SK-N-SH (cell line): ENCODE measurements around the gene DNAJB11. TPM values are rescaled to one million over a fixed set of nuclear protein-coding genes. Genes with fewer than 3 reads are reported as not detected.
"Not testable (repeated sequence)": the region's sequence is repeated elsewhere in the genome, so short reads cannot be mapped to it uniquely, and the experiment has no call there.

Source experiments
- CTCF ChIA-PET: fragments of 300-600, 350-600 bp; formaldehyde crosslinking; extraction: SDS; loops from one replicate; lab custom pipeline; 2021; lab: Yijun Ruan, JAX
- POLR2A ChIA-PET: fragments of 350-600 bp; sonication (Branson Sonifier 250); formaldehyde crosslinking; extraction: SDS; loops from one replicate; lab custom pipeline; 2020; ENCODE audit warnings: antibody characterized with exemption, inconsistent platforms; lab: Yijun Ruan, JAX
- DNase-seq: peaks from one replicate; pipeline ENCODE4 v3.0.0; 2012
- H2AFZ ChIP-seq: fragments of 200-600 bp; sonication (generic); 2 replicates; pipeline ENCODE4 v1.8.1; 2016; ENCODE audit warnings: antibody characterized with exemption, mild to moderate bottlenecking, low read depth
- H3F3A ChIP-seq: fragments of 200-600 bp; sonication (generic); replicated peaks from 2 replicates; pipeline ENCODE3; 2016; ENCODE audit warnings: antibody characterized with exemption, mild to moderate bottlenecking; ENCODE audit not compliant: insufficient read depth
- H3K27ac ChIP-seq, 2 experiments: fragments of 200-500 bp in 1 of 2; fragments of 200-600 bp in 1 of 2; sonication (Bioruptor generic) in 1 of 2; sonication (generic), shearing (Covaris generic) in 1 of 2; 2 replicates each; pipeline versions ENCODE4 v1.5.1 to v1.6.1; 2014 to 2016; ENCODE audit warnings: low read depth in 2 of 2, inconsistent platforms in 1 of 2, low read length in 1 of 2, mild to moderate bottlenecking in 1 of 2, mixed read lengths in 1 of 2
- H3K27me3 ChIP-seq: fragments of 200-600 bp; sonication (generic), shearing (Covaris generic); 2 replicates; pipeline ENCODE4 v1.6.1; 2016; ENCODE audit warnings: mixed run types; ENCODE audit not compliant: insufficient read depth
- H3K36me3 ChIP-seq, 2 experiments: fragments of 200-500 bp in 1 of 2; fragments of 200-600 bp in 1 of 2; sonication (Bioruptor generic) in 1 of 2; sonication (generic) in 1 of 2; replicated peaks in 1 of 2; 2 replicates each; pipeline versions ENCODE3 to v1.5.1; 2014 to 2016; ENCODE audit warnings: low read length in 1 of 2, mild to moderate bottlenecking in 1 of 2; ENCODE audit not compliant: insufficient read depth in 2 of 2, control insufficient read depth in 1 of 2
- H3K4me1 ChIP-seq, 2 experiments: fragments of 200-500 bp in 1 of 2; fragments of 200-600 bp in 1 of 2; sonication (Bioruptor generic) in 1 of 2; sonication (generic), shearing (Covaris generic) in 1 of 2; 2 replicates each; pipeline versions ENCODE4 v1.5.1 to v1.6.1; 2014 to 2016; ENCODE audit warnings: low read depth in 1 of 2, low read length in 1 of 2, mixed run types in 1 of 2; ENCODE audit not compliant: insufficient read depth in 2 of 2, control insufficient read depth in 1 of 2
- H3K4me2 ChIP-seq: fragments of 200-600 bp; sonication (generic), shearing (Covaris generic); 2 replicates; pipeline ENCODE4 v1.6.1; 2017; ENCODE audit warnings: mixed run types
- H3K4me3 ChIP-seq, 2 experiments: fragments of 200-500 bp in 1 of 2; fragments of 200-600 bp in 1 of 2; sonication (Bioruptor generic) in 1 of 2; sonication (generic), shearing (Covaris generic) in 1 of 2; 2 replicates each; pipeline versions ENCODE4 v1.5.1 to v1.8.1; 2014 to 2016; ENCODE audit warnings: low read depth in 2 of 2, inconsistent platforms in 1 of 2, low read length in 1 of 2, mild to moderate bottlenecking in 1 of 2, mixed read lengths in 1 of 2, moderate library complexity in 1 of 2
- H3K79me2 ChIP-seq: fragments of 200-600 bp; sonication (generic); 2 replicates; pipeline ENCODE4 v1.8.1; 2017; ENCODE audit warnings: mild to moderate bottlenecking; ENCODE audit not compliant: insufficient read depth
- H3K9ac ChIP-seq: fragments of 200-600 bp; sonication (generic); 2 replicates; pipeline ENCODE4 v1.6.1; 2017; ENCODE audit warnings: mixed run types
- H3K9me2 ChIP-seq: fragments of 200-600 bp; sonication (generic); 2 replicates; pipeline ENCODE4 v1.6.1; 2017; ENCODE audit warnings: mixed run types
- H3K9me3 ChIP-seq: fragments of 200-600 bp; sonication (generic); 2 replicates; pipeline ENCODE4 v1.6.1; 2017; ENCODE audit warnings: mixed run types, mild to moderate bottlenecking, moderate library complexity
- H4K20me1 ChIP-seq: fragments of 200-600 bp; sonication (generic); 2 replicates; pipeline ENCODE4 v1.6.1; 2017; ENCODE audit warnings: mild to moderate bottlenecking, mixed run types; ENCODE audit not compliant: insufficient read depth
- CHD2 ChIP-seq: fragments of 150-350 bp; IDR thresholded peaks from 2 replicates; pipeline ENCODE4 v1.6.1; 2018; ENCODE audit warnings: low read length; ENCODE audit not compliant: partially characterized antibody
- ELF1 ChIP-seq: IDR thresholded peaks from 2 replicates; pipeline ENCODE4 v1.4.0; 2012
- EP300 ChIP-seq, 2 experiments: IDR thresholded peaks; 2 replicates each; pipeline versions ENCODE4 v1.4.0 to v1.6.1; 2012; ENCODE audit warnings: borderline replicate concordance in 1 of 2, low read depth in 1 of 2, low read length in 1 of 2
- FOSL2 ChIP-seq: IDR thresholded peaks from 2 replicates; pipeline ENCODE4 v1.4.0; 2012; ENCODE audit warnings: low read depth, mild to moderate bottlenecking, moderate library complexity, borderline replicate concordance
- FOXM1 ChIP-seq: IDR thresholded peaks from 2 replicates; pipeline ENCODE4 v1.4.0; 2012; ENCODE audit warnings: low read depth, mild to moderate bottlenecking
- IRF3 ChIP-seq: fragments of 150-350 bp; IDR thresholded peaks from 2 replicates; pipeline ENCODE4 v1.6.1; 2016; ENCODE audit warnings: mild to moderate bottlenecking, low read depth, low read length
- MXI1 ChIP-seq: IDR thresholded peaks from 2 replicates; pipeline ENCODE4 v1.6.1; 2012; ENCODE audit warnings: mild to moderate bottlenecking, low read depth, low read length, improper control_type of control experiment
- NRF1 ChIP-seq: IDR thresholded peaks from 2 replicates; pipeline ENCODE4 v1.6.1; 2012; ENCODE audit warnings: low read depth, mild to moderate bottlenecking, low read length
- RAD21 ChIP-seq: IDR thresholded peaks from 2 replicates; pipeline ENCODE4 v1.6.1; 2012; ENCODE audit warnings: mild to moderate bottlenecking, low read length
- RCOR1 ChIP-seq: fragments of 150-350 bp; IDR thresholded peaks from 2 replicates; pipeline ENCODE4 v1.6.1; 2017; ENCODE audit warnings: antibody characterized with exemption, low read length
- RFX5 ChIP-seq: IDR thresholded peaks from 2 replicates; pipeline ENCODE4 v1.6.1; 2012; ENCODE audit warnings: mild to moderate bottlenecking, improper control_type of control experiment, low read length
- RXRA ChIP-seq: IDR thresholded peaks from 2 replicates; pipeline ENCODE4 v1.4.0; 2012; ENCODE audit warnings: low read depth, mild to moderate bottlenecking, borderline replicate concordance
- SIN3A ChIP-seq: IDR thresholded peaks from 2 replicates; pipeline ENCODE4 v1.6.1; 2012; ENCODE audit warnings: low read depth, mild to moderate bottlenecking, low read length, moderate library complexity, borderline replicate concordance
- TAF1 ChIP-seq: IDR thresholded peaks from 2 replicates; pipeline ENCODE4 v1.6.1; 2012; ENCODE audit warnings: low read depth, mild to moderate bottlenecking, low read length, moderate library complexity, borderline replicate concordance
- USF1 ChIP-seq: IDR thresholded peaks from 2 replicates; pipeline ENCODE4 v1.4.0; 2012; ENCODE audit warnings: low read depth, borderline replicate concordance
- USF2 ChIP-seq: fragments of 150-350 bp; IDR thresholded peaks from 2 replicates; pipeline ENCODE4 v1.6.1; 2017; ENCODE audit warnings: antibody characterized with exemption, low read length, low read depth, borderline replicate concordance
- WGBS: methylation state at CpG from one replicate; pipeline ENCODE4 v1.1.6; 2017; ENCODE audit warnings: low lambda C conversion rate; 5-methylcytosine and 5-hydroxymethylcytosine counted together
- polyA plus RNA-seq, 3 experiments: library from polyadenylated mRNA; depleted of rRNA; stranded (reverse); fragments of >200 nt; gene quantifications; 2 replicates each; pipeline ENCODE4 v1.2.3, GENCODE V29; 2012
- TF ChIP-seq, protein P1 (sequence below): IDR thresholded peaks from 2 replicates; pipeline ENCODE4; 2012

Gene DNAJB11
- polyA plus RNA-seq, 1 of the 3 experiments (the other 2 are of a cell fraction) = 33.3 TPM

DNA sequence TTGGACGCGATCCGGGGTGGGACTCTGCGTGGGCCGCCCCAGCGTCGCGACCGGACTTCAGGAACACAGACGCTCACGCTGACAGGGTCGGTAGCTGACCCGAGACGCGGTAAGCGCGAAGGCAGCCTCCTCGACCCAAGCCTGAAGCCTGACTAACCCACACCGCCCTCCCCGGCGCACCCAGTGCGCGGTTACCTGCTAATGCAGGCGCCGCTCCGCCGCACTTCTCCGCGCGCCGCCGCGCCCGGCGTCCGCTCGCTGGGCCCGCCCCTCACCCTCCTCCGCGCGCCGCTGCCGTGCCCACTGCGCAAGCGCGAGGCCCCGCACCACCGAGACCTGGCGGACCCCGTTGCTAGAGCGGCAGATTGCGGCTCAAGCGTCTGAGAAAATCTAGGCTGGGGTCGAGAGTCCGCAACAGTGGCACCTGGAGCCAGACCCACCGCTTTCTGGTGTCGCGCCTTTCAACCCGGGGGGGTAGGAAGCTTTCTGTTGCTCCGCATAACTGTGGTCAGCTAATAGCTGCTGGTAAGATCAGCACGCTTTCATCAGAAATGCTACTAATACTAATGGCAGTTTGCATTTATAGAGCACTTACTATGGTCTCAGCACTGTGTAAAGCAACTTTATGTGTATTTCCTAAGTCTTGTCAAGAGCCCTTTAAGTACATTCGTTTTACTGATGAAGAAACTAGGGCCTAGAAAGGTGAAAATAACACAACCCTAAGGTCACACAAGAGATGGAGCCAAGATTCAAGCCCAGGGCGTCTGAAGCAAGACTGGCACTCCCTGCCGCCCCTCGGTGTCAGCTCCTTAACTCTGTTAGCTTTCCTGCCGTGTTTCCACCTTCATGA lies 3.2 kb upstream of the DNAJB11 start, which contains the start of gene TBCCD1 (continued):
- no peak for TF ChIP-seq IRF3
- TF ChIP-seq RCOR1 = no peak
- peak; percentile 56; the same call in 1 of the 2 replicates for TF ChIP-seq SIN3A
- no peak for TF ChIP-seq USF1
- TF ChIP-seq MXI1 = peak; percentile 85
- TF ChIP-seq USF2 = no peak
- TF ChIP-seq CHD2 = peak; percentile 61
- no peak for TF ChIP-seq RAD21
- peak; percentile 94 for TF ChIP-seq NRF1
- no peak for TF ChIP-seq RFX5

DNA sequence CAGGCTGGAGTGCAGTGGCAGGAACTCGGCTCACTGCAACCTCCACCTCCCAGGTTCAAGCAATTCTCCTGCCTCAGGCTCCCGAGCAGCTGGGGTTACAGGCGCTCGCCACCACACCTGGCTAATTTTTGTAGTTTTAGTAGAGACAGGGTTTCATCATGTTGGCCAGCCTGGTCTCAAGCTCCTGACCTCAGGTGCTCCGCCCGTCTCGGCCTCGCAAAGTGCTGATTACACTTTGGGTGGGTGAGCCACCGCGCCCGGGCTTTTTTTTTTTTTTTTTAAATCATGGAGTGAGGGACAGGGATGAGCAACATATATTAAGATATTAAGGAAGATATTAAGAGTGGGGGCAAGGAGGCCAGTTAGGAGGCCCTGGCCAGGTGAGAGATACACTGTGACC lies 1.2 kb upstream of the DNAJB11 start:
- Histone ChIP-seq H3K9ac (peak overlapping the region; percentile 70; the same call in 1 of the 2 replicates), H3K4me2 (peak overlapping the region; percentile 97), H3K4me3 (peak overlapping the region; percentile 86 to 96), H2AFZ (peak overlapping the region; percentile 94; the same call in 1 of the 2 replicates), H3K4me1 (peaks cover 16 to 17% of the 10 kb centered on the region in 2 experiments), H3K36me3 (peaks cover 15 to 22% of the 10 kb centered on the region in 2 experiments), H3K79me2 (peaks cover 49% of the 10 kb centered on the region)
- H3K9me3 ChIP-seq, H3K27ac ChIP-seq, DNase-seq, POLR2A ChIA-PET, H3K27me3 ChIP-seq, H4K20me1 ChIP-seq, H3F3A ChIP-seq, H3K9me2 ChIP-seq: not testable (repeated sequence)
- CTCF ChIA-PET = interaction anchor here (1.1 to 1.4 kb wide), 2 partner anchors 253 to 460 kb away, joined by 3 read pairs; no protein-coding TSS in a partner anchor
- WGBS = 67% methylated on average over 11 of the region's 11 CpGs

- Histone ChIP-seq H3K27me3 (no peaks in the 10 kb centered on the region), H3K79me2 (peaks cover 49% of the 10 kb centered on the region), H3K4me1 (peaks cover 16 to 17% of the 10 kb centered on the region in 2 experiments), H3K36me3 (peaks cover 19 to 25% of the 10 kb centered on the region in 2 experiments), H3K4me3 (peak overlapping the region; percentile 86 to 96), H3K9me3 (no peaks in the 10 kb centered on the region), H3K9me2 (no peaks in the 10 kb centered on the region), H2AFZ (peak overlapping the region; percentile 94), H3K27ac (peak overlapping the region in 1 of 2 experiments; percentile 50; a peak in 3 of 4 replicates), H3K4me2 (peak overlapping the region; percentile 97), H3K9ac (peak overlapping the region; percentile 70), H3F3A (peaks cover 2% of the 10 kb centered on the region), H4K20me1 (no peaks in the 10 kb centered on the region)
- CTCF ChIA-PET = interaction anchor here (1.1 to 2.6 kb wide), 3 partner anchors 29 to 252 kb away, joined by 3 to 7 read pairs (median 3); no protein-coding TSS in a partner anchor
- 0% methylated on average over 7 of the region's 7 CpGs for WGBS
- POLR2A ChIA-PET = interaction anchor here (0.8 to 1.4 kb wide), 5 partner anchors 17 to 632 kb away, joined by 3 to 17 read pairs (median 4); partner anchors contain the start of genes EIF4A2 and TRA2B
- DNase-seq = no peak
- no peak for TF ChIP-seq FOXM1
- no peak for TF ChIP-seq TAF1
- TF ChIP-seq ELF1 = no peak
- TF ChIP-seq EP300 (IDR thresholded peaks at IDR 0.05; ENCODE audit: borderline replicate concordance in 1 of 2, low read depth in 1 of 2, low read length in 1 of 2) = no peak
- TF ChIP-seq NRF1 = no peak
- TF ChIP-seq RAD21 = no peak
- TF ChIP-seq USF1 = no peak
- no peak for TF ChIP-seq IRF3
- no peak for TF ChIP-seq SIN3A
- no peak for TF ChIP-seq RXRA
- TF ChIP-seq, protein P1, sequence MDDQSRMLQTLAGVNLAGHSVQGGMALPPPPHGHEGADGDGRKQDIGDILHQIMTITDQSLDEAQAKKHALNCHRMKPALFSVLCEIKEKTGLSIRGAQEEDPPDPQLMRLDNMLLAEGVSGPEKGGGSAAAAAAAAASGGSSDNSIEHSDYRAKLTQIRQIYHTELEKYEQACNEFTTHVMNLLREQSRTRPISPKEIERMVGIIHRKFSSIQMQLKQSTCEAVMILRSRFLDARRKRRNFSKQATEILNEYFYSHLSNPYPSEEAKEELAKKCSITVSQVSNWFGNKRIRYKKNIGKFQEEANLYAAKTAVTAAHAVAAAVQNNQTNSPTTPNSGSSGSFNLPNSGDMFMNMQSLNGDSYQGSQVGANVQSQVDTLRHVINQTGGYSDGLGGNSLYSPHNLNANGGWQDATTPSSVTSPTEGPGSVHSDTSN = no peak
- no peak for TF ChIP-seq FOSL2
Measured at GRCh38 chr3:186569779-186570095, 783 bp upstream of the DNAJB11 start.
